B cell (primary cell): ENCODE results near the gene TMEM52B. TPM values are rescaled to one million over a fixed set of nuclear protein-coding genes. Genes with fewer than 3 reads are reported as not detected.

Experiments
- ATAC-seq: fragments of 200-7000 bp; cut with Tn5 transposase; one replicate; pipeline ENCODE4 v1.10.0; 2021; ENCODE audit warnings: low read depth, mild to moderate bottlenecking, moderate number of reproducible peaks, moderate library complexity
- CTCF ChIA-PET: fragments of 350-600 bp; sonication (Branson Sonifier 250); formaldehyde crosslinking; loops from one replicate; lab custom pipeline; 2021; ENCODE audit warnings: antibody characterized with exemption, inconsistent platforms; lab: Charles Lee
- POLR2A ChIA-PET: fragments of 350-600 bp; sonication (Branson Sonifier 250); formaldehyde crosslinking; loops from one replicate; lab custom pipeline; 2021; ENCODE audit warnings: antibody characterized with exemption; lab: Charles Lee
- DNase-seq: peaks from one replicate; pipeline ENCODE4 v3.0.0; 2013
- H2AFZ ChIP-seq: 2 replicates; pipeline ENCODE4 v1.6.1; 2012; ENCODE audit warnings: mild to moderate bottlenecking, low read depth, low read length; ENCODE audit not compliant: insufficient read depth, poor library complexity, severe bottlenecking
- H3K27ac ChIP-seq, 2 donors: 1 replicate in 1 of 2; 2 replicates in 1 of 2; pipeline ENCODE4 v1.5.1; 2012 to 2013; ENCODE audit warnings: low read length in 2 of 2, mild to moderate bottlenecking in 2 of 2, moderate library complexity in 1 of 2
- H3K27me3 ChIP-seq, 4 experiments: fragments of 200-600 bp in 1 of 4; sonication (generic) in 1 of 4; replicated peaks in 1 of 4; 1 replicate in 2 of 4; 2 replicates in 2 of 4; pipeline versions ENCODE4 v1.6.1 to v1.7.0; 2013 to 2016; ENCODE audit warnings: low read length in 3 of 4, mild to moderate bottlenecking in 2 of 4, mixed read lengths in 1 of 4, moderate library complexity in 1 of 4; ENCODE audit not compliant: insufficient read depth in 4 of 4, control insufficient read depth in 3 of 4; ENCODE audit errors: control extremely low read depth in 1 of 4
- H3K36me3 ChIP-seq, 2 experiments: replicated peaks in 1 of 2; 1 replicate in 1 of 2; 2 replicates in 1 of 2; pipeline versions ENCODE4 v1.6.1 to v1.7.1; 2013; ENCODE audit warnings: low read length in 1 of 2; ENCODE audit not compliant: insufficient read depth in 2 of 2, control insufficient read depth in 1 of 2; ENCODE audit errors: control extremely low read depth in 1 of 2, extremely low read depth in 1 of 2
- H3K4me1 ChIP-seq, 2 donors: fragments of 200-600 bp in 1 of 2; sonication (generic) in 1 of 2; 1 replicate in 1 of 2; 2 replicates in 1 of 2; pipeline versions ENCODE4 v1.5.1 to v1.6.1; 2013 to 2017; ENCODE audit warnings: low read length in 2 of 2; ENCODE audit not compliant: control insufficient read depth in 2 of 2, insufficient read depth in 2 of 2
- H3K4me2 ChIP-seq: replicated peaks from 2 replicates; pipeline ENCODE3; 2012; ENCODE audit warnings: mild to moderate bottlenecking, low read depth, low read length; ENCODE audit not compliant: poor library complexity, severe bottlenecking
- H3K4me3 ChIP-seq, 5 experiments: fragments of 200-600 bp in 1 of 5; sonication (generic) in 1 of 5; 1 replicate in 3 of 5; 2 replicates in 2 of 5; pipeline versions ENCODE4 v1.5.1 to v1.7.0; 2011 to 2016; ENCODE audit warnings: low read length in 4 of 5, mild to moderate bottlenecking in 4 of 5, low read depth in 2 of 5, control low read depth in 1 of 5, moderate library complexity in 1 of 5; ENCODE audit not compliant: insufficient read depth in 1 of 5; ENCODE audit errors: control extremely low read depth in 1 of 5, extremely low read depth in 1 of 5
- H3K79me2 ChIP-seq: fragments of 200-600 bp; sonication (generic); one replicate; pipeline ENCODE4 v1.6.0; 2016; ENCODE audit warnings: low read length; ENCODE audit not compliant: control insufficient read depth, insufficient read depth
- H3K9ac ChIP-seq: fragments of 200-600 bp; sonication (generic); 2 replicates; pipeline ENCODE4 v1.6.1; 2017; ENCODE audit warnings: mild to moderate bottlenecking, low read length, moderate library complexity
- H3K9me3 ChIP-seq, 3 donors: one replicate each; pipeline versions ENCODE4 v1.6.1 to v1.7.1; 2013; ENCODE audit warnings: low read length in 2 of 3; ENCODE audit not compliant: control insufficient read depth in 2 of 3, insufficient read depth in 1 of 3; ENCODE audit errors: control extremely low read depth in 1 of 3
- H4K20me1 ChIP-seq: 2 replicates; pipeline ENCODE4 v1.6.0; 2012; ENCODE audit warnings: mild to moderate bottlenecking, low read length; ENCODE audit not compliant: insufficient read depth, control insufficient read depth, poor library complexity, severe bottlenecking
- H3K27ac Mint-ChIP-seq: one replicate; pipeline ENCODE4 v1.8.0; 2021; ENCODE audit warnings: mixed read lengths
- H3K27me3 Mint-ChIP-seq: one replicate; pipeline ENCODE4 v1.8.0; 2021; ENCODE audit warnings: mixed read lengths
- H3K4me1 Mint-ChIP-seq: one replicate; pipeline ENCODE4 v1.8.0; 2021; ENCODE audit warnings: mixed read lengths
- H3K4me3 Mint-ChIP-seq: one replicate; pipeline ENCODE4 v1.8.0; 2021; ENCODE audit warnings: mixed read lengths
- H3K9me3 Mint-ChIP-seq: one replicate; pipeline ENCODE4 v1.8.0; 2022; ENCODE audit warnings: mixed read lengths; ENCODE audit not compliant: insufficient read depth
- EZH2 ChIP-seq: IDR thresholded peaks from 2 replicates; pipeline ENCODE4 v1.6.1; 2012; ENCODE audit warnings: borderline replicate concordance, low read depth, mild to moderate bottlenecking, moderate library complexity, low read length; ENCODE audit not compliant: insufficient read depth, poor library complexity, severe bottlenecking
- WGBS: methylation state at CpG from one replicate; pipeline ENCODE4 v1.1.5; 2013; ENCODE audit warnings: missing lambda C conversion rate; ENCODE audit not compliant: insufficient coverage; 5-methylcytosine and 5-hydroxymethylcytosine counted together
- intact Hi-C: fragments of 100-400 bp; cut with micrococcal nuclease; formaldehyde crosslinking; loops from one replicate; pipeline ENCODE4 v1.10.0; 2022
- polyA plus RNA-seq: library from polyadenylated mRNA; depleted of rRNA; stranded (reverse); fragments of >200 nt; gene quantifications from 2 replicates; pipeline ENCODE4 v1.2.3, GENCODE V29; 2012
- total RNA-seq, 2 donors: library from RNA; stranded (reverse); fragments of 120-200 nt in 1 of 2; gene quantifications; 1 replicate in 1 of 2; 2 replicates in 1 of 2; pipeline versions ENCODE4 v1.2.3 to v1.2.4, GENCODE V29; 2013 to 2022
- TF ChIP-seq, protein P1 (sequence below): fragments of 200-600 bp; IDR thresholded peaks from one replicate; pipeline ENCODE4 v1.8.0; 2022; ENCODE audit warnings: antibody characterized with exemption, mild to moderate bottlenecking

Gene TMEM52B
- total and polyA plus RNA-seq, 2 donors (not counting 1 experiment from before 2014, with no cell fraction given) = 0.03 TPM; not detected in 1

DNA sequence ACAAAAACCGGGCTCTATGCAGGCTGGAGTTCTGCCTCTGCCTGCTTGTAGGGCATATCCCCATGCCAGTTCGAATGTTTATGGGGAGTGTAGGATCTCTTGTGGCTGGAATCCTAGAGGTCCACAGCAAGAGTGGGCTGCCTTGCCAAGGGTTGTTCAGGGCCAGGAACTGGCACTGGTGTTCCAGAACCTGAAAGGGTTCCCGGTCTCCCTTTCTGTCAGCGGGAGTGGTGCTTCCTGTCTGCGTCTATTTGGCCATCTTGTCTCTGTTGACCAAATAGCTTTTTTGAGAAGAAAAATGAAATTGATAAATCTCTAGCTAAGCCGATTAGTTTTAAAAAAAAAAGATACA is 24.7 kb upstream of the TMEM52B start:
- H3K9me3 ChIP-seq = peaks cover 0 to 11% (median 0%) of the 10 kb centered on the region in 3 donors
- DNase-seq (no peak), ATAC-seq (no peak)
- peak overlapping the region; percentile 90 for H3K4me2 ChIP-seq
- peaks cover 35% of the 10 kb centered on the region for H3K27me3 Mint-ChIP-seq
- no peaks in the 10 kb centered on the region for H3K36me3 ChIP-seq
- peaks cover 0 to 16% (median 12%) of the 10 kb centered on the region in 4 experiments for H3K27me3 ChIP-seq
- H3K79me2 ChIP-seq = no peaks in the 10 kb centered on the region
- H4K20me1 ChIP-seq = no peaks in the 10 kb centered on the region
- ChIA-PET CTCF (interaction anchor here (0.8 to 1.1 kb wide), 2 partner anchors 16 to 36 kb away, joined by 4 read pairs; no protein-coding TSS in a partner anchor), POLR2A (no interaction called here)
- peaks cover 22% of the 10 kb centered on the region for H3K4me1 Mint-ChIP-seq
- H3K27ac Mint-ChIP-seq = no peak overlapping the region
- no CpG with 5 or more reads among the region's 6 CpGs for WGBS
- peak overlapping the region; percentile 76 for H2AFZ ChIP-seq
- intact Hi-C loops = no loop called here
- H3K9ac ChIP-seq = peak overlapping the region; percentile 69
- H3K4me3 Mint-ChIP-seq = peak overlapping the region; percentile 92
- no peak for TF ChIP-seq EZH2
- TF ChIP-seq, protein P1, sequence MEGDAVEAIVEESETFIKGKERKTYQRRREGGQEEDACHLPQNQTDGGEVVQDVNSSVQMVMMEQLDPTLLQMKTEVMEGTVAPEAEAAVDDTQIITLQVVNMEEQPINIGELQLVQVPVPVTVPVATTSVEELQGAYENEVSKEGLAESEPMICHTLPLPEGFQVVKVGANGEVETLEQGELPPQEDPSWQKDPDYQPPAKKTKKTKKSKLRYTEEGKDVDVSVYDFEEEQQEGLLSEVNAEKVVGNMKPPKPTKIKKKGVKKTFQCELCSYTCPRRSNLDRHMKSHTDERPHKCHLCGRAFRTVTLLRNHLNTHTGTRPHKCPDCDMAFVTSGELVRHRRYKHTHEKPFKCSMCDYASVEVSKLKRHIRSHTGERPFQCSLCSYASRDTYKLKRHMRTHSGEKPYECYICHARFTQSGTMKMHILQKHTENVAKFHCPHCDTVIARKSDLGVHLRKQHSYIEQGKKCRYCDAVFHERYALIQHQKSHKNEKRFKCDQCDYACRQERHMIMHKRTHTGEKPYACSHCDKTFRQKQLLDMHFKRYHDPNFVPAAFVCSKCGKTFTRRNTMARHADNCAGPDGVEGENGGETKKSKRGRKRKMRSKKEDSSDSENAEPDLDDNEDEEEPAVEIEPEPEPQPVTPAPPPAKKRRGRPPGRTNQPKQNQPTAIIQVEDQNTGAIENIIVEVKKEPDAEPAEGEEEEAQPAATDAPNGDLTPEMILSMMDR = no peak
- no peaks in the 10 kb centered on the region for H3K9me3 Mint-ChIP-seq
- H3K27ac ChIP-seq = no peak overlapping the region
- H3K4me3 ChIP-seq = peak overlapping the region in 4 of 5 experiments; percentile 32 to 79 (median 62)
- H3K4me1 ChIP-seq = peaks cover 12 to 14% of the 10 kb centered on the region in 2 donors

DNA sequence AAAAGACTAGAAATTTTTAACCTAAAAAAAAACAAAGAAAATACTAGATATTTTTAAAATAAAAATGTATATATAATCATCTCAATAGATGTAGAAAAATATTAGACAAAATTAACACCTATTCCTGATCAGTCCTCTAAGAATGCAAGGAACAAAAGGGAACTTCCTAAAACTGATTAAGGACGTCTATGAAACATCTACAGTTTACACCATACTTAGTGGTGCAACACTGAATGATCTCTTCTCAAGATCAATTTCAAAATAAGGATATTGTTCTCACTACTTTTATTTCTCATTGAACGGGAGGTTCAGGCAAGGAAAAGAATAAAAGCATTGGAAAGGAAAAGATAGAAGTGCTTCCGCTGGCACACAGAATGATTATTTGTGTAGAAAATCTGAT is 22.9 kb upstream of the TMEM52B start:
- DNase-seq = no peak
- no peak overlapping the region for H3K9ac ChIP-seq
- H3K9me3 ChIP-seq = peaks cover 0 to 11% (median 0%) of the 10 kb centered on the region in 3 donors
- Mint-ChIP-seq H3K27me3 (peaks cover 35% of the 10 kb centered on the region), H3K27ac (no peak overlapping the region), H3K4me1 (peaks cover 34% of the 10 kb centered on the region), H3K4me3 (no peak overlapping the region), H3K9me3 (no peaks in the 10 kb centered on the region)
- no peaks in the 10 kb centered on the region for H4K20me1 ChIP-seq
- H3K27ac ChIP-seq = no peak overlapping the region
- no peak overlapping the region for H2AFZ ChIP-seq
- TF ChIP-seq, protein P1 = no peak
- TF ChIP-seq EZH2 = no peak
- ChIA-PET POLR2A (interaction anchor here (0.6 kb wide), 1 partner anchor 207 kb away, joined by 5 read pairs; no protein-coding TSS in a partner anchor), CTCF (interaction anchor here (0.8 to 1.6 kb wide), 2 partner anchors 12 to 15 kb away, joined by 3 read pairs; no protein-coding TSS in a partner anchor)
- peaks cover 18 to 21% of the 10 kb centered on the region in 2 donors for H3K4me1 ChIP-seq
- no peak for ATAC-seq
- H3K79me2 ChIP-seq = no peaks in the 10 kb centered on the region
- H3K27me3 ChIP-seq = peaks cover 0 to 16% (median 12%) of the 10 kb centered on the region in 4 experiments
- intact Hi-C loops = no loop called here
- H3K36me3 ChIP-seq = no peaks in the 10 kb centered on the region
- 57% methylated on average over 1 of the region's 3 CpGs for WGBS
- H3K4me2 ChIP-seq = no peak overlapping the region
- H3K4me3 ChIP-seq = no peak overlapping the region
